Esophagus squamous epithelium (tissue), 5 donors: Measurements from ENCODE around the gene CENPC. TPM values are rescaled to one million over a fixed set of nuclear protein-coding genes. Genes with fewer than 3 reads are reported as not detected.
"Not testable (repeated sequence)": the region's sequence is repeated elsewhere in the genome, so short reads cannot be mapped to it uniquely, and the experiment has no call there.

Source experiments
- DNase-seq: peaks from one replicate; lab custom pipeline; 2025; lab: John Stamatoyannopoulos, UW
- H3K27ac ChIP-seq, 4 donors: fragments of 200-600 bp; sonication (generic); one replicate each; pipeline ENCODE4 v1.5.1; 2016 to 2019; ENCODE audit warnings: mild to moderate bottlenecking in 1 of 4
- H3K27me3 ChIP-seq, 4 donors: fragments of 200-600 bp; sonication (generic); 1 replicate in 3 of 4; 2 replicates in 1 of 4; pipeline versions ENCODE4 v1.5.1 to v1.6.0; 2017 to 2021; ENCODE audit warnings: antibody characterized with exemption in 1 of 4
- H3K36me3 ChIP-seq, 3 donors: fragments of 200-600 bp; sonication (generic); one replicate each; pipeline ENCODE4 v1.5.1; 2016 to 2019
- H3K4me1 ChIP-seq, 3 donors: fragments of 200-600 bp; sonication (generic); one replicate each; pipeline ENCODE4 v1.5.1; 2017 to 2019
- H3K4me3 ChIP-seq, 4 donors: fragments of 200-600 bp; sonication (generic); 1 replicate in 3 of 4; 2 replicates in 1 of 4; pipeline ENCODE4 v1.5.1; 2016 to 2019; ENCODE audit warnings: mild to moderate bottlenecking in 2 of 4, moderate library complexity in 1 of 4
- H3K9me3 ChIP-seq, 3 donors: fragments of 200-600 bp; sonication (generic); one replicate each; pipeline ENCODE4 v1.5.1; 2016 to 2019
- CTCF ChIP-seq, 6 experiments: fragments of 450-650 bp in 4 of 6; fragments of 200-600 bp in 2 of 6; sonication (generic) in 2 of 6; IDR thresholded peaks; one replicate each; pipeline ENCODE4 v1.5.1; 2016 to 2019; ENCODE audit warnings: antibody characterized with exemption in 6 of 6, mild to moderate bottlenecking in 4 of 6, moderate library complexity in 4 of 6
- POLR2A ChIP-seq, 4 donors: fragments of 450-650 bp; IDR thresholded peaks; one replicate each; pipeline ENCODE4 v1.6.1; 2017; ENCODE audit warnings: antibody characterized with exemption in 4 of 4, mild to moderate bottlenecking in 4 of 4, moderate library complexity in 3 of 4
- WGBS, 2 donors: methylation state at CpG; one replicate each; pipeline ENCODE4 v1.1.5; 2018; 5-methylcytosine and 5-hydroxymethylcytosine counted together
- intact Hi-C: fragments of 100-400 bp; cut with DNase I; formaldehyde crosslinking; loops from one replicate; pipeline ENCODE4 v1.15.0; 2022
- total RNA-seq, 4 donors: library from RNA; depleted of rRNA; stranded (reverse); fragments of >200 nt; gene quantifications; one replicate each; pipeline ENCODE4 v1.1.0, GENCODE V29; 2016
- donor health status: DM: yes; HTN: yes; CAD: no.

The CENPC gene
- total RNA-seq, 4 donors from 2014 or later = 11.8 to 30.1 (median 16.5) TPM

DNA sequence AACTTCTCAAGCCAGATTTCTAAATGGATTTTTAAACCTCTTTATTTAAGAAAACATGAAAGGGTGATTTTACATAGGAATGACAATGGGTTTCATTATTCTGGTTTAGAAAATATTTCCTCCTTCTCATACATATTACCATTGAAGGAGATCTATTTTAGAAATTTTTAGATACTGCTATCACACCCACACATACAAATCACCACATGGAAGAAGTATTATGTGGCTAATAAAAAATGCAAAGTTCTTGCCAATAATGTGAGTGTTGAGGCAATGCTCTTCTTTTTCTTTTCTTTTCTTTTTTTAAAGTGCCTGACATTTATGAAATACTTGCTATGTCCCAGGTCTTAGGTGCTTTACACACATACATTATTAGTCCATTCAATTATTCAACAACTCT lies 20.0 kb upstream of the CENPC start:
- TF ChIP-seq POLR2A (IDR thresholded peaks at IDR 0.05) (no peak), CTCF (IDR thresholded peaks at IDR 0.05) (no peak)
- Histone ChIP-seq H3K4me1 (peaks cover 0 to 8% (median 0%) of the 10 kb centered on the region in 3 donors), H3K36me3 (no peaks in the 10 kb centered on the region)

DNA sequence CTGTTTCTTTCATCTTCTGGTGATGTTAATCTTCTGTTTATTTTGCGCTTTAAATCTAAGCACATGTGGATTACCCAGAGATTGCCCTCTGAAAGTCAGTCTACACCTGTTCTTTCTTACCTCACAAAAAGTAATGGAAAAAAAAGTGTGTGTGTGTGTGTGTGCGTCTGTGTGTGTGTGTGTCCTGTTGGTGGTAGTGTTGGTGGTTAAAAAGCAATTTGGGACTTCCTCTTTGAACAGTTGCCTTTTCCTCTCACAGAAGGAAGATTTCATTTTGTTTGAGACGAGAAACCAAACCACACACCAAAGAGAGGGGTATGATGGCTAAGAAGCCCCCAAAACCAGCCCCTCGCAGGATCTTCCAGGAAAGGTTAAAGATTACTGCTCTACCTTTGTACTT lies 13.2 kb upstream of the CENPC start, which contains the start of gene STAP1:
Gene STAP1, plus strand, starts transcription at position 235 of the 400 bp plus-strand sequence. Its CDS starts 83 bp downstream, at position 318.
- no peak within 1 kb of the TSS for H3K27ac ChIP-seq
- no peaks in the 10 kb centered on the region for H3K27me3 ChIP-seq
- TF ChIP-seq POLR2A (IDR thresholded peaks at IDR 0.05) (peak in 1 of 4 donors; percentile 46), CTCF (IDR thresholded peaks at IDR 0.05) (no peak)
- intact Hi-C loops = no loop called here
- peak within 1 kb of the TSS in 1 of 4 donors; percentile 26 for H3K4me3 ChIP-seq
- H3K9me3 ChIP-seq = no peaks in the 10 kb centered on the region
- peaks cover 0 to 13% (median 0%) of the 10 kb centered on the region in 3 donors for H3K4me1 ChIP-seq
- no peaks in the 10 kb centered on the region for H3K36me3 ChIP-seq
- no peak for DNase-seq
- 64 to 83% methylated on average over 4 of the region's 4 CpGs for WGBS, 2 donors

More for the DNA sequence above, 20.0 kb upstream of the CENPC start:
- no peak for DNase-seq
- intact Hi-C loops = no loop called here
- no peaks in the 10 kb centered on the region for H3K9me3 ChIP-seq
- H3K27me3 ChIP-seq = no peaks in the 10 kb centered on the region
- H3K27ac ChIP-seq = no peak overlapping the region
- no peak overlapping the region for H3K4me3 ChIP-seq

GRCh38 chr4:67556436-67556835 lies 11.1 kb upstream of the CENPC start:
- Histone ChIP-seq H3K27ac (peak overlapping the region in 1 of 4 donors; percentile 55), H3K36me3 (no peaks in the 10 kb centered on the region), H3K4me1 (peaks cover 0 to 13% (median 0%) of the 10 kb centered on the region in 3 donors), H3K9me3 (no peaks in the 10 kb centered on the region), H3K4me3 (no peak overlapping the region), H3K27me3 (no peaks in the 10 kb centered on the region)
- intact Hi-C loops = no loop called here
- WGBS, 2 donors = 22 to 24% methylated on average over 2 of the region's 2 CpGs
- no peak for DNase-seq
- TF ChIP-seq POLR2A (IDR thresholded peaks at IDR 0.05) (no peak), CTCF (IDR thresholded peaks at IDR 0.05) (no peak)

GRCh38 chr4:67555447-67555846 lies 10.1 kb upstream of the CENPC start:
- no peak overlapping the region for H3K27ac ChIP-seq
- no peak for DNase-seq
- no peaks in the 10 kb centered on the region for H3K9me3 ChIP-seq
- 68 to 79% methylated on average over 3 of the region's 3 CpGs for WGBS, 2 donors
- intact Hi-C loops = no loop called here
- TF ChIP-seq CTCF (IDR thresholded peaks at IDR 0.05) = no peak
- no peak for TF ChIP-seq POLR2A (IDR thresholded peaks at IDR 0.05)
- no peaks in the 10 kb centered on the region for H3K27me3 ChIP-seq
- peaks cover 0 to 13% (median 0%) of the 10 kb centered on the region in 3 donors for H3K4me1 ChIP-seq
- no peak overlapping the region for H3K4me3 ChIP-seq
- H3K36me3 ChIP-seq = no peaks in the 10 kb centered on the region

GRCh38 chr4:67554096-67554495 lies 8.8 kb upstream of the CENPC start:
- 84 to 100% methylated on average over 3 of the region's 3 CpGs for WGBS, 2 donors
- intact Hi-C loops = no loop called here
- no peak for DNase-seq

DNA sequence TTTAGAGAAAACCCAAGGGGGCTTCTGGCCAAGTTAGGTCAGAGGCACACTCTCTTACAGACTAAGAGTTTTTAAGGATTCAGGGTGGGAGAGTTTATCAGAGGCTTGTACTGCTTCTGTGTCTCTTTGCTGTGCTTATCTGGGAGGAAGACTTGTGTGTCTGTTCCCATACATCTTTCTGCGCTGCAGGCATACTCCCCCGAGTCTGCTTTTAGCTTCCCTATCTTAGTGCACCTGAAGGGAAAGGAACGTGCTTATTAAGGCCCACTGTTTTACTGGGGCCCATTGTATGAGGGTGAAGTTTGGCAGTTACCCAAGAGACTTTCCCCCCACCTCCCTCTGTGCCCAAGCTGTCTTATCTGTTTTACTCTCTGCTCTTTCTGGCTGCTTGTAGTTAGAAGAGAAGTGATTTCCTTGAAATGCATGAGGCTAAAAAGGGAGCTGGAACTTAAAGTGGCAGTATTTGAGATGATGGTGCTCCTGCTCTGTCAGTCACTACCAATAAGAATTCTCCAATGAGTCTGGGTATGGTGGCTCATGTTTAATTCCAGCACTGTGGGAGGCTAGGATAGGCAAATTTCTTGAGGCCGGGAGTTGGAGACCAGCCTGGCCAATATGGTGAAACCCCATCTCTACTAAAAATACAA lies 7.0 kb upstream of the CENPC start:
- DNase-seq, intact Hi-C loops, H3K27ac ChIP-seq, H3K9me3 ChIP-seq, H3K36me3 ChIP-seq, H3K4me3 ChIP-seq, H3K27me3 ChIP-seq: not testable (repeated sequence)
- 72 to 86% methylated on average over 4 of the region's 4 CpGs for WGBS, 2 donors
- peaks cover 0 to 13% (median 0%) of the 10 kb centered on the region in 3 donors for H3K4me1 ChIP-seq

More at GRCh38 chr4:67554096-67554495, 8.8 kb upstream of the CENPC start:
- no peaks in the 10 kb centered on the region for H3K9me3 ChIP-seq
- peaks cover 0 to 13% (median 0%) of the 10 kb centered on the region in 3 donors for H3K4me1 ChIP-seq
- no peaks in the 10 kb centered on the region for H3K36me3 ChIP-seq
- no peaks in the 10 kb centered on the region for H3K27me3 ChIP-seq
- no peak overlapping the region for H3K4me3 ChIP-seq
- H3K27ac ChIP-seq = no peak overlapping the region
- TF ChIP-seq CTCF (IDR thresholded peaks at IDR 0.05) = no peak
- no peak for TF ChIP-seq POLR2A (IDR thresholded peaks at IDR 0.05)
